DND-41 (cell line): ENCODE data around the gene HHIP.
A peak's percentile ranks its signal among the peaks of the same experiment; 100 is the strongest.

Source experiments
- ATAC-seq: fragments of 200-7000 bp; cut with Tn5 transposase; 3 replicates; pipeline ENCODE4 v1.9.1; 2021; ENCODE audit warnings: low read depth; ENCODE audit not compliant: insufficient read depth
- DNase-seq: peaks from one replicate; pipeline ENCODE4 v3.0.0-alpha.2; 2020
- H2AFZ ChIP-seq: 2 replicates; pipeline ENCODE4 v1.6.0; 2012; ENCODE audit warnings: low read depth, low read length
- H3K27ac ChIP-seq: 2 replicates; pipeline ENCODE4 v1.5.1; 2012; ENCODE audit warnings: low read length, inconsistent platforms
- H3K27me3 ChIP-seq: fragments of 200-600 bp; sonication (generic); 2 replicates; pipeline ENCODE4 v1.6.0; 2012; ENCODE audit warnings: low read length, mild to moderate bottlenecking, inconsistent platforms; ENCODE audit not compliant: insufficient read depth, poor library complexity
- H3K36me3 ChIP-seq: 2 replicates; pipeline ENCODE4 v1.5.1; 2012; ENCODE audit warnings: low read length, inconsistent platforms; ENCODE audit not compliant: insufficient read depth
- H3K4me1 ChIP-seq: 2 replicates; pipeline ENCODE4 v1.5.1; 2012; ENCODE audit warnings: mild to moderate bottlenecking, low read length; ENCODE audit not compliant: insufficient read depth
- H3K4me2 ChIP-seq: 2 replicates; pipeline ENCODE4 v1.6.0; 2012; ENCODE audit warnings: mild to moderate bottlenecking, moderate library complexity, low read length, inconsistent platforms; ENCODE audit not compliant: insufficient read depth
- H3K4me3 ChIP-seq, 2 experiments: fragments of 200-600 bp in 1 of 2; shearing (Covaris generic) in 1 of 2; 2 replicates each; pipeline ENCODE4 v1.5.1; 2012 to 2016; ENCODE audit warnings: inconsistent platforms in 2 of 2, low read length in 2 of 2, mild to moderate bottlenecking in 2 of 2, low read depth in 1 of 2, moderate library complexity in 1 of 2
- H3K79me2 ChIP-seq: 2 replicates; pipeline ENCODE4 v1.6.0; 2012; ENCODE audit warnings: low read length, inconsistent platforms; ENCODE audit not compliant: insufficient read depth
- H3K9ac ChIP-seq: 2 replicates; pipeline ENCODE4 v1.6.0; 2012; ENCODE audit warnings: low read depth, mild to moderate bottlenecking, inconsistent platforms, low read length, moderate library complexity
- H3K9me3 ChIP-seq: 2 replicates; pipeline ENCODE4 v1.5.1; 2012; ENCODE audit warnings: low read length, moderate library complexity, mild to moderate bottlenecking, inconsistent platforms; ENCODE audit not compliant: insufficient read depth, severe bottlenecking
- H4K20me1 ChIP-seq: 2 replicates; pipeline ENCODE4 v1.6.0; 2012; ENCODE audit warnings: low read length; ENCODE audit not compliant: insufficient read depth
- EZH2 ChIP-seq: IDR thresholded peaks from 3 replicates; pipeline ENCODE4 v1.6.1; 2012; ENCODE audit warnings: borderline replicate concordance, low read depth, mild to moderate bottlenecking, moderate library complexity, low read length, inconsistent platforms; ENCODE audit not compliant: severe bottlenecking
- TF ChIP-seq, protein P1 (sequence below): IDR thresholded peaks from 2 replicates; pipeline ENCODE4 v1.5.1; 2012; ENCODE audit warnings: borderline replicate concordance, low read length, moderate library complexity, mild to moderate bottlenecking; ENCODE audit not compliant: poor library complexity, severe bottlenecking; ENCODE audit errors: extremely low read depth

HHIP gene

DNA sequence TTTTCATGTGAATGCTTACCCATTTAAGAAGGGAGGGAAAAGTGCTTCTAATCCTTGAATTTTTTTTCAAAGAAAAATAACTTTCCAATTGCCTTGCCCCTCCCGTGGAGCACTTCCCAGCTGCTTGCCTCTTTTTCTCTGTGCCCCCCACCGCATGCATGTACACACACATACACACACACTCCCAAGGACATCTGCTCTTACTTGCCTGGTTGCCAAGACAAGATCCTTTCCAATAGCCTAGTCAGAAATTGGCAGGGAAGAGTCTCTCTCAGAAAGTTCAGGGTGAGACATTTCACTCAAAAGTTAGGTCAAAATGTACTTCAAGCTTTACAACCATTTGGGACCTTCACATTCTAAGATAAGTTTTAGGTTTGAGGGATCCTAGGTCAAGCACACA, 10.9 kb downstream of the HHIP start:
- ATAC-seq (no peak), DNase-seq (no peak)
- peaks cover 45% of the 10 kb centered on the region for H3K4me1 ChIP-seq
- peak overlapping the region; percentile 40; the same call in 1 of the 2 replicates for H2AFZ ChIP-seq
- peak overlapping the region; percentile 13; the same call in 1 of the 2 replicates for H3K9ac ChIP-seq
- H3K4me2 ChIP-seq, result no peak overlapping the region
- H3K4me3 ChIP-seq, result no peak overlapping the region
- H3K79me2 ChIP-seq, result peaks cover 56% of the 10 kb centered on the region
- H3K36me3 ChIP-seq, result peaks cover 16% of the 10 kb centered on the region; the same call in 1 of the 2 replicates
- TF ChIP-seq, protein P1, sequence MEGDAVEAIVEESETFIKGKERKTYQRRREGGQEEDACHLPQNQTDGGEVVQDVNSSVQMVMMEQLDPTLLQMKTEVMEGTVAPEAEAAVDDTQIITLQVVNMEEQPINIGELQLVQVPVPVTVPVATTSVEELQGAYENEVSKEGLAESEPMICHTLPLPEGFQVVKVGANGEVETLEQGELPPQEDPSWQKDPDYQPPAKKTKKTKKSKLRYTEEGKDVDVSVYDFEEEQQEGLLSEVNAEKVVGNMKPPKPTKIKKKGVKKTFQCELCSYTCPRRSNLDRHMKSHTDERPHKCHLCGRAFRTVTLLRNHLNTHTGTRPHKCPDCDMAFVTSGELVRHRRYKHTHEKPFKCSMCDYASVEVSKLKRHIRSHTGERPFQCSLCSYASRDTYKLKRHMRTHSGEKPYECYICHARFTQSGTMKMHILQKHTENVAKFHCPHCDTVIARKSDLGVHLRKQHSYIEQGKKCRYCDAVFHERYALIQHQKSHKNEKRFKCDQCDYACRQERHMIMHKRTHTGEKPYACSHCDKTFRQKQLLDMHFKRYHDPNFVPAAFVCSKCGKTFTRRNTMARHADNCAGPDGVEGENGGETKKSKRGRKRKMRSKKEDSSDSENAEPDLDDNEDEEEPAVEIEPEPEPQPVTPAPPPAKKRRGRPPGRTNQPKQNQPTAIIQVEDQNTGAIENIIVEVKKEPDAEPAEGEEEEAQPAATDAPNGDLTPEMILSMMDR, result no peak
- no peak for TF ChIP-seq EZH2
- no peaks in the 10 kb centered on the region for H4K20me1 ChIP-seq
- no peaks in the 10 kb centered on the region for H3K9me3 ChIP-seq
- H3K27me3 ChIP-seq, result no peaks in the 10 kb centered on the region
- H3K27ac ChIP-seq, result peak overlapping the region; percentile 81

DNA sequence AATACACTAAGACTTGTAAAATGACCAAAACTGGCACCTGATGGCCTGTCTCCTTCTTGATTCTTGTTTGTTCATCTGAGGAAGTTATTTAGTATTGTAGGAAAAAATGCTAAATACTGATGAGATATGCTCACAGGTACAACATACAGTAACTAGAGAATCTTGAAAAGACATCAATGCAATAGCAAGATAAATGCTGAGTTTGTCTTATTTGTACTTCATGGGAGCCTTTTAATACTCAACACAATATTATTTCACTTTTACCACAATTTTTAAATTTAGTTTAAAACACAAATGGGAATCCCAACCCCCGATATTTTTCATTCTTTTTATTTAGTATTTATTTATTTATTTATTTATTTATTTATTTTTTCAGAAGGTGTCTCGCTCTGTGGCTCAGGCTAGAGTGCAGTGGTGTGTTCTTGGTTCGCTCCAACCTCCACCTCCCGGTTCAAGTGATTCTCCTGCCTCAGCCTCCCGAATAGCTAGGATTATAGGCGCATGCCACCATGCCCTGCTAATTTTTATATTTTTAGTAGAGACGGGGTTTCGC, 12.1 kb downstream of the HHIP start:
- Histone ChIP-seq H3K27me3 (no peaks in the 10 kb centered on the region), H3K4me1 (peaks cover 51% of the 10 kb centered on the region), H2AFZ (no peak overlapping the region), H3K27ac (peak overlapping the region; percentile 95), H3K9me3 (no peaks in the 10 kb centered on the region), H3K4me2 (peak overlapping the region; percentile 75; the same call in 1 of the 2 replicates), H3K79me2 (peaks cover 56% of the 10 kb centered on the region), H4K20me1 (no peaks in the 10 kb centered on the region), H3K36me3 (peaks cover 12% of the 10 kb centered on the region; the same call in 1 of the 2 replicates), H3K4me3 (peak overlapping the region in 1 of 2 experiments; percentile 31; a peak in 1 of 4 replicates), H3K9ac (peak overlapping the region; percentile 70)
- DNase-seq, result no peak
- TF ChIP-seq, protein P1, result no peak
- no peak for TF ChIP-seq EZH2
- ATAC-seq, result no peak

DNA sequence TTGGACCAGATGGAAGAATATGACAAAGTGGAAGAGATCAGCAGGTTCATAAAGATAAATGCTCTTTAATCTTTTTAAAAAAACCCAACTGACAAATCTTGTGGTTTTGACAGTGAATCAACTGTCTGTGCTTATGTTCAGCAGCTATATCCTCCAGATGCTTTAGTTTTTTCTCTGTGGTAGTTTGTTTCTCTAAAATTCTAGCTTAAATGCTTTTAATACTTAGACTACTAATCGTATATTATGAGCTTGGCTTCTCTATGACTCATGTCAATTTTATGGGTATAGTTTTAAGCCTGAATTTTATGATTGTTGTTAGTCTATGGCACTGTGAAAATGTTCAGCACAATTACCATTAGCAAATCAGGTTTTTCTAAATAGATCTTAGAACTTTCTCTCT, 12.9 kb downstream of the HHIP start:
- ATAC-seq (peak; percentile 76), DNase-seq (no peak)
- no peaks in the 10 kb centered on the region for H4K20me1 ChIP-seq
- no peaks in the 10 kb centered on the region for H3K27me3 ChIP-seq
- no peak overlapping the region; the same call in 1 of the 2 replicates for H2AFZ ChIP-seq
- H3K4me1 ChIP-seq, result peaks cover 57% of the 10 kb centered on the region
- H3K79me2 ChIP-seq, result peaks cover 61% of the 10 kb centered on the region
- H3K4me3 ChIP-seq, result peak overlapping the region; percentile 39 to 55; a peak in 3 of 4 replicates
- TF ChIP-seq, protein P1, result no peak
- TF ChIP-seq EZH2, result no peak
- H3K36me3 ChIP-seq, result peaks cover 13% of the 10 kb centered on the region; the same call in 1 of the 2 replicates
- no peaks in the 10 kb centered on the region for H3K9me3 ChIP-seq
- peak overlapping the region; percentile 75 for H3K4me2 ChIP-seq
- peak overlapping the region; percentile 95 for H3K27ac ChIP-seq
- peak overlapping the region; percentile 70 for H3K9ac ChIP-seq

DNA sequence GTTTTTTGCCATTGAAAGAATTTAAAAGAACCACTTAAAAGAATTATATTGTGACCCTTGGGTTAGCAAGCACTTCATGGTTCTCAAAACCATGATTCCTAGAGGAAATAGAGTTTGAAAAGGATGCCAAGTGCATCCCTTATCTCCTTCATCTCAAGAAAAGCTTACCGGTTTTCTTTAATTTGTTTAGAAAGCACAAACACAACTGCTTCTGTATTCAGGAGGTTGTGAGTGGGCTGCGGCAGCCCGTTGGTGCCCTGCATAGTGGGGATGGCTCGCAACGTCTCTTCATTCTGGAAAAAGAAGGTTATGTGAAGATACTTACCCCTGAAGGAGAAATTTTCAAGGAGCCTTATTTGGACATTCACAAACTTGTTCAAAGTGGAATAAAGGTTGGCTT, 13.5 kb downstream of the HHIP start:
- Histone ChIP-seq H4K20me1 (no peaks in the 10 kb centered on the region), H3K27me3 (no peaks in the 10 kb centered on the region), H3K4me3 (peak overlapping the region; percentile 39 to 55), H3K9ac (peak overlapping the region; percentile 70), H3K4me2 (peak overlapping the region; percentile 75), H3K9me3 (no peaks in the 10 kb centered on the region), H2AFZ (peak overlapping the region; percentile 21; the same call in 1 of the 2 replicates), H3K79me2 (peaks cover 62% of the 10 kb centered on the region), H3K36me3 (peaks cover 12% of the 10 kb centered on the region; the same call in 1 of the 2 replicates), H3K4me1 (peaks cover 62% of the 10 kb centered on the region), H3K27ac (peak overlapping the region; percentile 95)
- peak; percentile 61 for ATAC-seq
- TF ChIP-seq EZH2, result no peak
- TF ChIP-seq, protein P1, result no peak
- peak; percentile 69 for DNase-seq
